HL-60 (cell line): ENCODE data around the gene STK40.
A peak's percentile ranks its signal among the peaks of the same experiment; 100 is the strongest.

Source experiments
- DNase-seq, 2 experiments: peaks; one replicate each; pipeline ENCODE4 v3.0.0-alpha.2; 2010 to 2020; ENCODE audit warnings: low read depth in 1 of 2, low spot score in 1 of 2
- H3K27ac ChIP-seq: fragments of 250-450 bp; sonication (Bioruptor Pico); replicated peaks from 2 replicates; pipeline ENCODE4 v1.5.1; 2020; ENCODE audit warnings: mild to moderate bottlenecking, moderate library complexity
- H3K27me3 ChIP-seq: fragments of 250-450 bp; sonication (Bioruptor Pico); 2 replicates; pipeline ENCODE4 v1.5.1; 2021; ENCODE audit warnings: mild to moderate bottlenecking, moderate library complexity; ENCODE audit not compliant: insufficient read depth, poor library complexity, severe bottlenecking
- H3K4me3 ChIP-seq: replicated peaks from 2 replicates; pipeline ENCODE4 v1.5.1; 2011; ENCODE audit warnings: mild to moderate bottlenecking, control low read depth, low read length; ENCODE audit not compliant: insufficient read depth
- CTCF ChIP-seq: IDR thresholded peaks from one replicate; pipeline ENCODE4 v1.5.1; 2011; ENCODE audit warnings: low read length, control low read depth, inconsistent platforms; ENCODE audit not compliant: insufficient read depth
- GABPA ChIP-seq: IDR thresholded peaks from 2 replicates; pipeline ENCODE4 v1.6.1; 2012; ENCODE audit warnings: low read depth
- POLR2AphosphoS5 ChIP-seq: IDR thresholded peaks from 2 replicates; pipeline ENCODE4 v1.6.1; 2012; ENCODE audit warnings: low read depth
- REST ChIP-seq: IDR thresholded peaks from 2 replicates; pipeline ENCODE4 v1.6.1; 2012; ENCODE audit warnings: low read depth; ENCODE audit not compliant: insufficient replicate concordance
- SPI1 ChIP-seq: IDR thresholded peaks from 2 replicates; pipeline ENCODE4 v1.6.1; 2012; ENCODE audit warnings: low read depth, mild to moderate bottlenecking, borderline replicate concordance

STK40 gene

GRCh38 chr1:36400514-36400824 lies 14.7 kb upstream of the STK40 start:
- TF ChIP-seq POLR2AphosphoS5 (no peak), REST (no peak), CTCF (no peak), SPI1 (no peak), GABPA (no peak)
- H3K4me3 ChIP-seq: peak overlapping the region; percentile 56
- DNase-seq: peak in 1 of 2 experiments; percentile 47
- peak overlapping the region; percentile 79 for H3K27ac ChIP-seq
- no peaks in the 10 kb centered on the region for H3K27me3 ChIP-seq

DNA sequence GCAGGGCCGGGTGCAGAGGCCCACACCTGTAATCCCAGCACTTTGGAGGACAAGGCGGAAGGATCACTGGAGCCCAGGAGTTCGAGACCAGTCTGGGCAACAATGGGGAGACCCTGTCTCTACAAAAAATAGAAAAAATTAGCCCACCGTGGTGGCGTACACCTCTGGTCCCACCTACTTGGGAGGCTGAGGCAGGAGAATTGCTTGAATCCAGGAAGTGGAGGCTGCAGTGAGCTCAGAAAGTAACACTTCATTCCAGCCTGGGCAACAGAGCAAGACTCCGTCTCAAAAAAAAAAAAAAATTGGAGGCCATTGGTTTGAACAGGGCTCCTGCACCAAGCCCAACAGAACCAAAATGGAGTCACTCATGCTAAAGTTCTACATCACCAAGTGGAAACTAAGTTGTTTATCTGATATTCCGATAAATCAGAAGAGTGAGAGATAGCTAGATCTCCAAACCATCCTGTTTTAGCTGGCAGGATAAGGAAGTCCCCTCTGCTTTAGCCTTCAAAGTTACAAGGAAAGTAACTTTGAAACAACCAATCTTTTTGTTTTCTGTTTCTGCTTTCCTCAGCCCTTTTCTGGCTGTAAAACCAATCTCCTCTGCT lies 12.8 kb upstream of the STK40 start:
- Histone ChIP-seq H3K4me3 (peak overlapping the region; percentile 92), H3K27me3 (no peaks in the 10 kb centered on the region), H3K27ac (no peak overlapping the region)
- TF ChIP-seq CTCF (no peak), GABPA (no peak), POLR2AphosphoS5 (no peak), SPI1 (no peak), REST (no peak)
- DNase-seq: no peak

GRCh38 chr1:36397378-36398230 lies 11.9 kb upstream of the STK40 start, which contains the start of gene LSM10:
LSM10 (minus strand) TSS chr1:36397908; CDS start chr1:36394129, 3,779 bp downstream.
- TF ChIP-seq CTCF (no peak), SPI1 (no peak), GABPA (peak; percentile 53; the same call in 1 of the 2 replicates), POLR2AphosphoS5 (peak; percentile 84), REST (peak; percentile 7)
- Histone ChIP-seq H3K27ac (peak within 1 kb of the TSS; percentile 78), H3K27me3 (no peaks in the 10 kb centered on the region), H3K4me3 (peak within 1 kb of the TSS; percentile 92)
- DNase-seq: peak; percentile 85 to 94
